NCI-H1048 (cell line): ENCODE results near the gene ENOSF1.

Experiments used
- DNase-seq: peaks from one replicate; lab custom pipeline; 2025; lab: John Stamatoyannopoulos, UW

Gene ENOSF1

GRCh38 chr18:634551-635045 is 77.8 kb downstream of the ENOSF1 start:
- no peak for DNase-seq

- no peak for DNase-seq
Observed at GRCh38 chr18:631560-631959, 80.9 kb downstream of the ENOSF1 start.

- no peak for DNase-seq
Observed at GRCh38 chr18:629269-630150, 82.9 kb downstream of the ENOSF1 start.

GRCh38 chr18:627231-627630 is 85.2 kb downstream of the ENOSF1 start:
- DNase-seq = no peak

- no peak for DNase-seq
Observed at GRCh38 chr18:623761-624620, 88.4 kb downstream of the ENOSF1 start.

- no peak for DNase-seq
Observed at GRCh38 chr18:622289-622688, 90.1 kb downstream of the ENOSF1 start.

GRCh38 chr18:621291-622043 is 91.0 kb downstream of the ENOSF1 start:
- no peak for DNase-seq
